Cardiac fibroblast (primary cell): ENCODE results near the gene NLRP6.

Experiments
- DNase-seq, 2 donors: peaks; one replicate each; pipeline versions ENCODE4 v3.0.0 to v3.0.0-alpha.2; 2010; ENCODE audit warnings: low read depth in 2 of 2
- H3K4me3 ChIP-seq, 2 donors: replicated peaks in 1 of 2; 1 replicate in 1 of 2; 2 replicates in 1 of 2; pipeline ENCODE4 v1.5.1; 2011; ENCODE audit warnings: low read depth in 2 of 2, low read length in 2 of 2, mild to moderate bottlenecking in 2 of 2, moderate library complexity in 1 of 2
- CTCF ChIP-seq: IDR thresholded peaks from one replicate; pipeline ENCODE4 v1.5.1; 2011; ENCODE audit warnings: low read depth, mild to moderate bottlenecking, low read length, inconsistent platforms

Gene NLRP6

GRCh38 chr11:295351-296170, 17.4 kb downstream of the NLRP6 start:
- H3K4me3 ChIP-seq: no peak overlapping the region
- no peak for DNase-seq
- no peak for TF ChIP-seq CTCF

GRCh38 chr11:296171-297050, 18.2 kb downstream of the NLRP6 start:
- no peak overlapping the region for H3K4me3 ChIP-seq
- DNase-seq: no peak
- no peak for TF ChIP-seq CTCF

GRCh38 chr11:297051-297585, 18.9 kb downstream of the NLRP6 start:
- no peak for DNase-seq
- no peak overlapping the region for H3K4me3 ChIP-seq
- TF ChIP-seq CTCF: no peak

- H3K4me3 ChIP-seq: no peak overlapping the region
- no peak for TF ChIP-seq CTCF
- no peak for DNase-seq
These were observed 19.6 kb downstream of the NLRP6 start for GRCh38 chr11:297586-298405.

- DNase-seq: no peak
- no peak for TF ChIP-seq CTCF
- no peak overlapping the region for H3K4me3 ChIP-seq
These were observed 20.3 kb downstream of the NLRP6 start for GRCh38 chr11:298406-299065.
